Testis (tissue), 3 donors: ENCODE measurements around the gene HRH4. TPM values are rescaled to one million over a fixed set of nuclear protein-coding genes. Genes with fewer than 3 reads are reported as not detected.

Source experiments
- DNase-seq: peaks from one replicate; pipeline ENCODE4 v3.0.0-alpha.2; 2019
- H3K27ac ChIP-seq, 2 donors: fragments of 200-600 bp; sonication (generic); one replicate each; pipeline ENCODE4 v1.5.1; 2019
- H3K27me3 ChIP-seq: fragments of 200-600 bp; sonication (generic); one replicate; pipeline ENCODE4 v1.5.1; 2019
- H3K36me3 ChIP-seq: fragments of 200-600 bp; sonication (generic); one replicate; pipeline ENCODE4 v1.5.1; 2017; ENCODE audit warnings: low read depth; ENCODE audit errors: missing control alignments
- H3K4me1 ChIP-seq: fragments of 200-600 bp; sonication (generic); one replicate; pipeline ENCODE4 v1.5.1; 2019
- H3K4me3 ChIP-seq, 2 donors: fragments of 200-600 bp; sonication (generic); one replicate each; pipeline ENCODE4 v1.5.1; 2017 to 2019
- H3K9me3 ChIP-seq: fragments of 200-600 bp; sonication (generic); one replicate; pipeline ENCODE4 v1.5.1; 2017
- POLR2A ChIP-seq: fragments of 450-650 bp; IDR thresholded peaks from one replicate; pipeline ENCODE4 v1.6.1; 2017; ENCODE audit warnings: antibody characterized with exemption, mild to moderate bottlenecking, moderate library complexity
- WGBS, 2 donors: methylation state at CpG; one replicate each; pipeline ENCODE4 v1.1.5; 2018; 5-methylcytosine and 5-hydroxymethylcytosine counted together
- intact Hi-C: fragments of 100-400 bp; cut with DNase I; formaldehyde crosslinking; loops from one replicate; pipeline ENCODE4 v1.15.1; 2023; ENCODE audit warnings: low total_unique reads
- polyA plus RNA-seq: library from polyadenylated mRNA; stranded (reverse); fragments of 350-450 nt; fragmentation: Illumina TruSeq; extraction: RNeasy Lipid Tissue Mini Kit (QIAGEN cat#74804); gene quantifications from one replicate; pipeline ENCODE4 v1.2.3, GENCODE V29; 2014; ENCODE audit warnings: low read depth, low replicate concordance; ENCODE audit not compliant: insufficient read depth
- total RNA-seq, 2 donors: library from RNA; depleted of rRNA; stranded (reverse); fragments of >200 nt; gene quantifications; one replicate each; pipeline ENCODE4 v1.2.3, GENCODE V29; 2016
- TF ChIP-seq, protein P1 (sequence below), 3 experiments: fragments of 450-650 bp in 2 of 3; fragments of 200-600 bp in 1 of 3; sonication (generic) in 1 of 3; IDR thresholded peaks; one replicate each; pipeline ENCODE4 v1.5.1; 2016 to 2019; ENCODE audit warnings: antibody characterized with exemption in 3 of 3, mild to moderate bottlenecking in 2 of 3, moderate library complexity in 1 of 3

HRH4 gene
- total and polyA plus RNA-seq, 3 donors from 2014 or later: 0.37 to 0.42 (median 0.39) TPM

DNA sequence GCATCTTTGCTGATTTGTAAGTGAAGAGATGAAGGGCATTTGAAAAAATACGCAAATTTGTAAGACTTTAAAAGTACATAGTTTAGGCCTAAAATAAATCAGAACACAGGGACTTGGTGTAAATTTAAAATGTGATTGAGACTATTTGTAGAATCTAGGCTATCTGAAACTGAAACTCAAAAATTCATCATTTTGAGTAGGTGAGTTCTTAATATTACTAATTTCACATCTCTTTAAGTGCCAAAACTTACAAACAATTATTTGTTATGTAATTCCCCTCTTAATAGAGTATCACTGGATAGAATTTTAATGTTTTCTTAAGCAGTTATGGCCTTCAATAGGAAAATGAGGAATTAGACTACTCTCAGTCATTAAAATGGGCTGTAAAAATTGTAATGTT, 14.0 kb upstream of the HRH4 start:
- Histone ChIP-seq H3K27ac (no peak overlapping the region), H3K9me3 (no peaks in the 10 kb centered on the region), H3K27me3 (no peaks in the 10 kb centered on the region), H3K36me3 (no peaks in the 10 kb centered on the region), H3K4me3 (no peak overlapping the region), H3K4me1 (no peaks in the 10 kb centered on the region)
- no peak for TF ChIP-seq POLR2A
- TF ChIP-seq, protein P1, sequence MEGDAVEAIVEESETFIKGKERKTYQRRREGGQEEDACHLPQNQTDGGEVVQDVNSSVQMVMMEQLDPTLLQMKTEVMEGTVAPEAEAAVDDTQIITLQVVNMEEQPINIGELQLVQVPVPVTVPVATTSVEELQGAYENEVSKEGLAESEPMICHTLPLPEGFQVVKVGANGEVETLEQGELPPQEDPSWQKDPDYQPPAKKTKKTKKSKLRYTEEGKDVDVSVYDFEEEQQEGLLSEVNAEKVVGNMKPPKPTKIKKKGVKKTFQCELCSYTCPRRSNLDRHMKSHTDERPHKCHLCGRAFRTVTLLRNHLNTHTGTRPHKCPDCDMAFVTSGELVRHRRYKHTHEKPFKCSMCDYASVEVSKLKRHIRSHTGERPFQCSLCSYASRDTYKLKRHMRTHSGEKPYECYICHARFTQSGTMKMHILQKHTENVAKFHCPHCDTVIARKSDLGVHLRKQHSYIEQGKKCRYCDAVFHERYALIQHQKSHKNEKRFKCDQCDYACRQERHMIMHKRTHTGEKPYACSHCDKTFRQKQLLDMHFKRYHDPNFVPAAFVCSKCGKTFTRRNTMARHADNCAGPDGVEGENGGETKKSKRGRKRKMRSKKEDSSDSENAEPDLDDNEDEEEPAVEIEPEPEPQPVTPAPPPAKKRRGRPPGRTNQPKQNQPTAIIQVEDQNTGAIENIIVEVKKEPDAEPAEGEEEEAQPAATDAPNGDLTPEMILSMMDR (IDR thresholded peaks at IDR 0.05): no peak
- WGBS, 2 donors: 92 to 96% methylated on average over 1 of the region's 1 CpG
- intact Hi-C loops: no loop called here
- DNase-seq: no peak

DNA sequence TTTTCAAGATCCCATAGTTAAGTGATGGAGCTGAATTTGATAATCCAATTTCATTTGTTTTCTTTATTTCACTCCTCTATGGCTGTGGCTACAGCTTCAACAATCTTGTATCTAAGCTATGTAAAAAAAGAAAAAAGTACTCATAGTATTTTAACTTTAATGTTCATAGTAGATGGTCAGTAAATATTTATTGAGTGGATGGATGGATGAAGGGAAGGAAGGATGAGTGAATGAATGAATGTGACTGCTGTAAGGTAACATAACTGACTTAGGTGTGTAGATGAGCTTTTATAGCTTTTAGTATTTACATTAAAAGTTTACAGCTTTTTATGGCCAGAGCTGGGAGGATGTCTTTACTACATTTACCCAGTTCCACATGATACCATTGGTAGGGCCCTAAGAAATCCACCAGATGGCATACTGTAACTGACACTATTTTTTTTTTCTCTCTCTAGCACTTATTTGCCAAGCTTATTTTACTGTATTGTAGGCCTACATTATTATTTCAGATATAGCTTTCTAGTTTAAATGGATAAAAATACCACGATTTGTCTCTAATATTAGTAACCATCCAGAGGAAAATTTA, 13.4 kb upstream of the HRH4 start:
- no peaks in the 10 kb centered on the region for H3K27me3 ChIP-seq
- H3K4me1 ChIP-seq: no peaks in the 10 kb centered on the region
- 95 to 97% methylated on average over 1 of the region's 1 CpG for WGBS, 2 donors
- no peak for DNase-seq
- TF ChIP-seq, protein P1 (IDR thresholded peaks at IDR 0.05): no peak
- no peak for TF ChIP-seq POLR2A
- H3K36me3 ChIP-seq: no peaks in the 10 kb centered on the region
- H3K27ac ChIP-seq: no peak overlapping the region
- H3K4me3 ChIP-seq: no peak overlapping the region
- intact Hi-C loops: no loop called here
- no peaks in the 10 kb centered on the region for H3K9me3 ChIP-seq

DNA sequence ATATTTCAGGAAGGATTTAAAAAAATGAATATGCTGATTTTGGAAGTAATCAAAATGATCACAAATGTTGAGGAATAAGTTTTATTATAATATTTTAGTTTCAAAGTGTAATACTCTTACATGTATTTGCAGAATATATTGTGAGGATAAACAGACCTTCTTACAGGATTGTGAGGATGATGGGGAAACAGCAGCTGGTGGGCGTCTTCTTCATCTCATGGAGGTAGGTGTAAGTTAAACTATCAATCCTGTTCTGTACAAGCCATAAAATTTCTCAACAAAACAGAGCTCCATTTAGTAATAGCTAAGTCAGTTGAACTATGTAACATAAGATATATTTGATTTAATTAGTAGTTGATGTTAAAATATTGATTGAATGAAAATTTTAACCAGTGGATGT, 12.5 kb upstream of the HRH4 start:
- Histone ChIP-seq H3K27ac (no peak overlapping the region), H3K36me3 (no peaks in the 10 kb centered on the region), H3K9me3 (no peaks in the 10 kb centered on the region), H3K27me3 (no peaks in the 10 kb centered on the region), H3K4me1 (no peaks in the 10 kb centered on the region), H3K4me3 (no peak overlapping the region)
- TF ChIP-seq POLR2A: no peak
- TF ChIP-seq, protein P1 (IDR thresholded peaks at IDR 0.05): no peak
- WGBS, 2 donors: 96 to 100% methylated on average over 1 of the region's 1 CpG
- intact Hi-C loops: no loop called here
- no peak for DNase-seq

DNA sequence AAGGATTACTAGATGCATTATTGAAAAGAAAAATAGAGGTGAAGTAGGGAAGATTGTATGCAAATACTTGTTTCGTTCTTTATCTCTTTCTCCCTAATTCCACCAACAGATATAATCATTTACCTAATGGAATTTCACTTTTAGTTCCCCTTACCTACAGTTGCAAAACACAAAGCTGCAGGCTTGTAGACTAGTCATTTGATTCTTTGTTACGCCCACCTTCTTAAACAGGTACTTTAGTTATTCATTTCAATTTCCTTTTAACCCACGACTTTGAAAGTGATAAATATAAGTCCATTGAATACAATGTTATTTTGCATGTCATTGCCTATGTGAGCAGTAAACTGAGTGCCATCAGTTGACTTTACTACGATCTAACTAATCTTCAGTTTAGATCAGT, 3.9 kb upstream of the HRH4 start:
- H3K9me3 ChIP-seq: no peaks in the 10 kb centered on the region
- no peaks in the 10 kb centered on the region for H3K4me1 ChIP-seq
- H3K27ac ChIP-seq: no peak overlapping the region
- TF ChIP-seq, protein P1 (IDR thresholded peaks at IDR 0.05): no peak
- TF ChIP-seq POLR2A: no peak
- no peaks in the 10 kb centered on the region for H3K36me3 ChIP-seq
- 78 to 85% methylated on average over 4 of the region's 4 CpGs for WGBS, 2 donors
- intact Hi-C loops: no loop called here
- H3K27me3 ChIP-seq: no peaks in the 10 kb centered on the region
- DNase-seq: no peak
- H3K4me3 ChIP-seq: no peak overlapping the region

DNA sequence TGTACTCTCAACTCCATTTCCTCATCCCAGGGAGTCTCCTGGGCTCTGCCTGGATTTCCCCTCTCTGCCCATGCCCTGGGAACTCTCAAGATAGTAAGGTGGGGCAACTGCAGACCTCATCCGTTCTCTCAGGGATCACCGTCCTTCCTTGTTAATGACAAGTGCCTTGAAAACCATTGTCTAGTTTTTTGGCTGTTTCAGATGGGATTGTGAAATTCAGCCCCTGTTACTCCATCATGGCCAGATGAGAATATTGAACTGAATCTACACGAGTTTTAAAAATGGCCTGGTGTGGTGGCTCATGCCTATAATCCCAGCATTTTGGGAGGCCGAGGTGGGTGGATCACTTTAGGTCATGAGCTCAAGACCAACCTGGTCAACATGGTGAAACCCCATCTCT, 665 bp upstream of the HRH4 start:
- Histone ChIP-seq H3K4me1 (no peaks in the 10 kb centered on the region), H3K27ac (no peak overlapping the region), H3K36me3 (no peaks in the 10 kb centered on the region), H3K9me3 (no peaks in the 10 kb centered on the region), H3K27me3 (no peaks in the 10 kb centered on the region), H3K4me3 (no peak overlapping the region)
- no peak for DNase-seq
- intact Hi-C loops: no loop called here
- WGBS, 2 donors: 90 to 93% methylated on average over 4 of the region's 4 CpGs
- no peak for TF ChIP-seq POLR2A
